HepG2 (cell line): ENCODE results near the gene SLC23A3. TPM values are rescaled to one million over a fixed set of nuclear protein-coding genes. Genes with fewer than 3 reads are reported as not detected.

Source experiments
- GPN1 ChIP-seq: sonication (generic); formaldehyde crosslinking; IDR thresholded peaks from 2 replicates; pipeline ENCODE4 v1.5.1; 2020; ENCODE audit warnings: missing genetic modification reagents, borderline replicate concordance
- KLF9 ChIP-seq: IDR thresholded peaks from 2 replicates; pipeline ENCODE4 v1.6.1; 2016; ENCODE audit warnings: low read depth
- ZC3H4 ChIP-seq: sonication (generic); formaldehyde crosslinking; IDR thresholded peaks from 2 replicates; pipeline ENCODE4 v1.4.0; 2020; ENCODE audit warnings: missing genetic modification reagents, borderline replicate concordance
- ZNF703 ChIP-seq: sonication (generic); formaldehyde crosslinking; IDR thresholded peaks from 2 replicates; pipeline ENCODE4 v1.5.1; 2020; ENCODE audit warnings: missing genetic modification reagents, mild to moderate bottlenecking, moderate library complexity, borderline replicate concordance
- ZNF879 ChIP-seq: sonication (generic); formaldehyde crosslinking; IDR thresholded peaks from 2 replicates; pipeline ENCODE4 v1.8.1; 2023; ENCODE audit warnings: missing genetic modification reagents
- ZZZ3 ChIP-seq: sonication (generic); formaldehyde crosslinking; IDR thresholded peaks from 2 replicates; pipeline ENCODE4 v1.4.0; 2020; ENCODE audit warnings: missing genetic modification reagents, mild to moderate bottlenecking, borderline replicate concordance
- polyA plus RNA-seq, 8 experiments: library from polyadenylated mRNA; depleted of rRNA in 3 of 8; stranded (reverse) in 7 of 8; unstranded in 1 of 8; fragments of >200 nt; fragmentation: Illumina TruSeq in 4 of 8; extraction: Trizol in 4 of 8; gene quantifications; 2 replicates each; pipeline versions ENCODE4 v1.2.1 to v1.2.3, GENCODE V29; 2011 to 2016; ENCODE audit warnings: low read depth in 4 of 8, missing spikeins in 1 of 8, mixed read lengths in 1 of 8; ENCODE audit not compliant: insufficient read depth in 1 of 8
- total RNA-seq, 5 experiments: library from RNA; depleted of rRNA; stranded (reverse); fragments of >200 nt; fragmentation: Illumina TruSeq; extraction: Trizol; gene quantifications; 2 replicates each; pipeline ENCODE4 v1.2.3, GENCODE V29; 2016; ENCODE audit warnings: low read depth in 1 of 5
- TF ChIP-seq, protein P1 (sequence below): sonication (generic); formaldehyde crosslinking; IDR thresholded peaks from 2 replicates; pipeline ENCODE4 v1.5.0; 2020; ENCODE audit warnings: mild to moderate bottlenecking, missing genetic modification reagents, borderline replicate concordance
- TF ChIP-seq, protein P2 (sequence below): sonication (generic); formaldehyde crosslinking; IDR thresholded peaks from 2 replicates; pipeline ENCODE4 v1.5.0; 2020; ENCODE audit warnings: missing genetic modification reagents, mild to moderate bottlenecking, borderline replicate concordance
- TF ChIP-seq, protein P3 (sequence below), 2 experiments: fragments of 450-650 bp in 1 of 2; sonication (generic) in 1 of 2; formaldehyde crosslinking; IDR thresholded peaks; 2 replicates each; pipeline versions ENCODE4 v1.5.0 to v1.8.0; 2020 to 2022; ENCODE audit warnings: mild to moderate bottlenecking in 1 of 2, missing genetic modification reagents in 1 of 2
- TF ChIP-seq, protein P4 (sequence below): sonication (generic); formaldehyde crosslinking; IDR thresholded peaks from 2 replicates; pipeline ENCODE4 v1.8.0; 2022; ENCODE audit warnings: mild to moderate bottlenecking, missing genetic modification reagents; ENCODE audit not compliant: insufficient replicate concordance
- TF ChIP-seq, protein P5 (sequence below): sonication (generic); formaldehyde crosslinking; conservative IDR thresholded peaks from 2 replicates; pipeline ENCODE4 v1.8.1; 2023; ENCODE audit warnings: missing genetic modification reagents
- TF ChIP-seq, protein P6 (sequence below): conservative IDR thresholded peaks from 2 replicates; pipeline ENCODE4 v1.6.1; 2018; ENCODE audit warnings: missing genetic modification reagents

SLC23A3 gene
- total and polyA plus RNA-seq, 2 of the 13 experiments (the other 11 are each of a cell fraction or from before 2014, with no cell fraction given), result 0.38 to 0.78 TPM

DNA sequence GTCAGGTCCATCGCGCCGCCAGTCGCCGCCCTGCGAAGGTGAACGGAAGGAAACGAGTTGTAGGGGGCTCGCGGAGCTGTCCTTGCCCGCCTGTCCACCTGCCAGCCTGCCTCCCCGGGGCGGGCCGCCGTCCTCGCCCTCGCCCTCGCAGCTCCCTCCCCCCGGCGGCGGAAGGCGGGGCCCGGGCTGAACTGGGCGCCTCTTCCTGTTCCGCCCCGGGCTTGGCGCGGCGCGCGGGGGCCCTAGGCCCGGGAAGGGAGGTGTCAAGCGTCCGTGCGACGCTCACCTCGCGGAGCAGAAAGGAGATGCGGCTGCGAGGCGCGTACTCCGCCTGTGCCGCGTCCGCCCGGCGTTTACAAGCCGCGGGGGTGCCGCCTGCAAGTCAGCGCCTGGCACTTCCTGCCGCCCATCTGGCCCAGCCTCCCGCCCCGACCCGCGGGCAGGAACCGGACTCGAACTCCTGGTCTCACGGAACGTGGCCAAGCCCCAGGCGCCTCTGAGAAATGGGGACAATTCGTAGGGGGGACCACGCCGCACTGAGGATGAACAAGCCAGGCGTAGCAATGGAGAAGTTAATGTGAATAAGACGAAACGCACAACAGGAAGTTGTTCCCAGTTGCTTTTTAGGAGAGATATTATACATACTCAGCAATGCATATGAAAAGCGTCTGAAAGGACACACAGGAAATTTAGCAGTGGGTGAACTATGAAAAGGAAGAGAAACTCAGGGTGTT is 7.2 kb upstream of the SLC23A3 start, which contains the start of gene CNPPD1 (continued):
- TF ChIP-seq, protein P1, sequence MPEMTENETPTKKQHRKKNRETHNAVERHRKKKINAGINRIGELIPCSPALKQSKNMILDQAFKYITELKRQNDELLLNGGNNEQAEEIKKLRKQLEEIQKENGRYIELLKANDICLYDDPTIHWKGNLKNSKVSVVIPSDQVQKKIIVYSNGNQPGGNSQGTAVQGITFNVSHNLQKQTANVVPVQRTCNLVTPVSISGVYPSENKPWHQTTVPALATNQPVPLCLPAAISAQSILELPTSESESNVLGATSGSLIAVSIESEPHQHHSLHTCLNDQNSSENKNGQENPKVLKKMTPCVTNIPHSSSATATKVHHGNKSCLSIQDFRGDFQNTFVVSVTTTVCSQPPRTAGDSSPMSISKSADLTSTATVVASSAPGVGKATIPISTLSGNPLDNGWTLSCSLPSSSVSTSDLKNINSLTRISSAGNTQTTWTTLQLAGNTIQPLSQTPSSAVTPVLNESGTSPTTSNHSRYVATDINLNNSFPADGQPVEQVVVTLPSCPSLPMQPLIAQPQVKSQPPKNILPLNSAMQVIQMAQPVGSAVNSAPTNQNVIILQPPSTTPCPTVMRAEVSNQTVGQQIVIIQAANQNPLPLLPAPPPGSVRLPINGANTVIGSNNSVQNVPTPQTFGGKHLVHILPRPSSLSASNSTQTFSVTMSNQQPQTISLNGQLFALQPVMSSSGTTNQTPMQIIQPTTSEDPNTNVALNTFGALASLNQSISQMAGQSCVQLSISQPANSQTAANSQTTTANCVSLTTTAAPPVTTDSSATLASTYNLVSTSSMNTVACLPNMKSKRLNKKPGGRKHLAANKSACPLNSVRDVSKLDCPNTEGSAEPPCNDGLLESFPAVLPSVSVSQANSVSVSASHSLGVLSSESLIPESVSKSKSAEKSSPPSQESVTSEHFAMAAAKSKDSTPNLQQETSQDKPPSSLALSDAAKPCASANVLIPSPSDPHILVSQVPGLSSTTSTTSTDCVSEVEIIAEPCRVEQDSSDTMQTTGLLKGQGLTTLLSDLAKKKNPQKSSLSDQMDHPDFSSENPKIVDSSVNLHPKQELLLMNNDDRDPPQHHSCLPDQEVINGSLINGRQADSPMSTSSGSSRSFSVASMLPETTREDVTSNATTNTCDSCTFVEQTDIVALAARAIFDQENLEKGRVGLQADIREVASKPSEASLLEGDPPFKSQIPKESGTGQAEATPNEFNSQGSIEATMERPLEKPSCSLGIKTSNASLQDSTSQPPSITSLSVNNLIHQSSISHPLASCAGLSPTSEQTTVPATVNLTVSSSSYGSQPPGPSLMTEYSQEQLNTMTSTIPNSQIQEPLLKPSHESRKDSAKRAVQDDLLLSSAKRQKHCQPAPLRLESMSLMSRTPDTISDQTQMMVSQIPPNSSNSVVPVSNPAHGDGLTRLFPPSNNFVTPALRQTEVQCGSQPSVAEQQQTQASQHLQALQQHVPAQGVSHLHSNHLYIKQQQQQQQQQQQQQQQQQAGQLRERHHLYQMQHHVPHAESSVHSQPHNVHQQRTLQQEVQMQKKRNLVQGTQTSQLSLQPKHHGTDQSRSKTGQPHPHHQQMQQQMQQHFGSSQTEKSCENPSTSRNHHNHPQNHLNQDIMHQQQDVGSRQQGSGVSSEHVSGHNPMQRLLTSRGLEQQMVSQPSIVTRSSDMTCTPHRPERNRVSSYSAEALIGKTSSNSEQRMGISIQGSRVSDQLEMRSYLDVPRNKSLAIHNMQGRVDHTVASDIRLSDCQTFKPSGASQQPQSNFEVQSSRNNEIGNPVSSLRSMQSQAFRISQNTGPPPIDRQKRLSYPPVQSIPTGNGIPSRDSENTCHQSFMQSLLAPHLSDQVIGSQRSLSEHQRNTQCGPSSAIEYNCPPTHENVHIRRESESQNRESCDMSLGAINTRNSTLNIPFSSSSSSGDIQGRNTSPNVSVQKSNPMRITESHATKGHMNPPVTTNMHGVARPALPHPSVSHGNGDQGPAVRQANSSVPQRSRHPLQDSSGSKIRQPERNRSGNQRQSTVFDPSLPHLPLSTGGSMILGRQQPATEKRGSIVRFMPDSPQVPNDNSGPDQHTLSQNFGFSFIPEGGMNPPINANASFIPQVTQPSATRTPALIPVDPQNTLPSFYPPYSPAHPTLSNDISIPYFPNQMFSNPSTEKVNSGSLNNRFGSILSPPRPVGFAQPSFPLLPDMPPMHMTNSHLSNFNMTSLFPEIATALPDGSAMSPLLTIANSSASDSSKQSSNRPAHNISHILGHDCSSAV (CRISPR knock-in tag), result 0 out of 2 replicates have a peak, but pooled peaks have one; percentile 96
- TF ChIP-seq, protein P2, sequence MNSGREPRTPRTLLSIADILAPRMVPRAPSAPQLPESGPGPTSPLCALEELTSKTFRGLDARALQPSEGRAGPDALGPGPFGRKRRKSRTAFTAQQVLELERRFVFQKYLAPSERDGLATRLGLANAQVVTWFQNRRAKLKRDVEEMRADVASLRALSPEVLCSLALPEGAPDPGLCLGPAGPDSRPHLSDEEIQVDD (CRISPR knock-in tag), result no peak; the same call in 1 of the 2 replicates
- TF ChIP-seq ZNF879 (CRISPR knock-in tag) (peak; percentile 97), KLF9 (CRISPR knock-in tag) (no peak), ZZZ3 (CRISPR knock-in tag) (peak; percentile 67; the same call in 1 of the 2 replicates), GPN1 (CRISPR knock-in tag) (no peak), ZC3H4 (CRISPR knock-in tag) (peak; percentile 88; the same call in 1 of the 2 replicates), ZNF703 (CRISPR knock-in tag) (peak; percentile 79; the same call in 1 of the 2 replicates)
- TF ChIP-seq, protein P3, sequence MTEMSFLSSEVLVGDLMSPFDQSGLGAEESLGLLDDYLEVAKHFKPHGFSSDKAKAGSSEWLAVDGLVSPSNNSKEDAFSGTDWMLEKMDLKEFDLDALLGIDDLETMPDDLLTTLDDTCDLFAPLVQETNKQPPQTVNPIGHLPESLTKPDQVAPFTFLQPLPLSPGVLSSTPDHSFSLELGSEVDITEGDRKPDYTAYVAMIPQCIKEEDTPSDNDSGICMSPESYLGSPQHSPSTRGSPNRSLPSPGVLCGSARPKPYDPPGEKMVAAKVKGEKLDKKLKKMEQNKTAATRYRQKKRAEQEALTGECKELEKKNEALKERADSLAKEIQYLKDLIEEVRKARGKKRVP (CRISPR knock-in tag; IDR thresholded peaks at IDR 0.05), result peak in 1 of 2 experiments; percentile 80; a peak in 2 of 4 replicates
- TF ChIP-seq, protein P4, sequence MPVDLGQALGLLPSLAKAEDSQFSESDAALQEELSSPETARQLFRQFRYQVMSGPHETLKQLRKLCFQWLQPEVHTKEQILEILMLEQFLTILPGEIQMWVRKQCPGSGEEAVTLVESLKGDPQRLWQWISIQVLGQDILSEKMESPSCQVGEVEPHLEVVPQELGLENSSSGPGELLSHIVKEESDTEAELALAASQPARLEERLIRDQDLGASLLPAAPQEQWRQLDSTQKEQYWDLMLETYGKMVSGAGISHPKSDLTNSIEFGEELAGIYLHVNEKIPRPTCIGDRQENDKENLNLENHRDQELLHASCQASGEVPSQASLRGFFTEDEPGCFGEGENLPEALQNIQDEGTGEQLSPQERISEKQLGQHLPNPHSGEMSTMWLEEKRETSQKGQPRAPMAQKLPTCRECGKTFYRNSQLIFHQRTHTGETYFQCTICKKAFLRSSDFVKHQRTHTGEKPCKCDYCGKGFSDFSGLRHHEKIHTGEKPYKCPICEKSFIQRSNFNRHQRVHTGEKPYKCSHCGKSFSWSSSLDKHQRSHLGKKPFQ (CRISPR knock-in tag), result peak; percentile 96
- TF ChIP-seq, protein P5, sequence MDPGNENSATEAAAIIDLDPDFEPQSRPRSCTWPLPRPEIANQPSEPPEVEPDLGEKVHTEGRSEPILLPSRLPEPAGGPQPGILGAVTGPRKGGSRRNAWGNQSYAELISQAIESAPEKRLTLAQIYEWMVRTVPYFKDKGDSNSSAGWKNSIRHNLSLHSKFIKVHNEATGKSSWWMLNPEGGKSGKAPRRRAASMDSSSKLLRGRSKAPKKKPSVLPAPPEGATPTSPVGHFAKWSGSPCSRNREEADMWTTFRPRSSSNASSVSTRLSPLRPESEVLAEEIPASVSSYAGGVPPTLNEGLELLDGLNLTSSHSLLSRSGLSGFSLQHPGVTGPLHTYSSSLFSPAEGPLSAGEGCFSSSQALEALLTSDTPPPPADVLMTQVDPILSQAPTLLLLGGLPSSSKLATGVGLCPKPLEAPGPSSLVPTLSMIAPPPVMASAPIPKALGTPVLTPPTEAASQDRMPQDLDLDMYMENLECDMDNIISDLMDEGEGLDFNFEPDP (CRISPR knock-in tag), result peak; percentile 99; the same call in 1 of the 2 replicates
- TF ChIP-seq, protein P6, sequence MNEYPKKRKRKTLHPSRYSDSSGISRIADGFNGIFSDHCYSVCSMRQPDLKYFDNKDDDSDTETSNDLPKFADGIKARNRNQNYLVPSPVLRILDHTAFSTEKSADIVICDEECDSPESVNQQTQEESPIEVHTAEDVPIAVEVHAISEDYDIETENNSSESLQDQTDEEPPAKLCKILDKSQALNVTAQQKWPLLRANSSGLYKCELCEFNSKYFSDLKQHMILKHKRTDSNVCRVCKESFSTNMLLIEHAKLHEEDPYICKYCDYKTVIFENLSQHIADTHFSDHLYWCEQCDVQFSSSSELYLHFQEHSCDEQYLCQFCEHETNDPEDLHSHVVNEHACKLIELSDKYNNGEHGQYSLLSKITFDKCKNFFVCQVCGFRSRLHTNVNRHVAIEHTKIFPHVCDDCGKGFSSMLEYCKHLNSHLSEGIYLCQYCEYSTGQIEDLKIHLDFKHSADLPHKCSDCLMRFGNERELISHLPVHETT (CRISPR knock-in tag), result peak; percentile 96
